Suprapubic skin (tissue), 3 donors: ENCODE results near the gene PCMTD2.
"Not testable (repeated sequence)": the region's sequence is repeated elsewhere in the genome, so short reads cannot be mapped to it uniquely, and the experiment has no call there.

Experiments
- CTCF ChIP-seq, 2 donors: fragments of 200-600 bp in 1 of 2; fragments of 450-650 bp in 1 of 2; sonication (generic) in 1 of 2; IDR thresholded peaks; one replicate each; pipeline ENCODE4 v1.5.1; 2016 to 2019; ENCODE audit warnings: antibody characterized with exemption in 2 of 2, mild to moderate bottlenecking in 1 of 2, moderate library complexity in 1 of 2
- EP300 ChIP-seq: sonication (generic); formaldehyde crosslinking; IDR thresholded peaks from one replicate; pipeline ENCODE4 v1.6.1; 2017; ENCODE audit warnings: antibody characterized with exemption

- not testable (repeated sequence) for TF ChIP-seq EP300; CTCF (IDR thresholded peaks at IDR 0.05)
Observed at GRCh38 chr20:64234921-64235565, 20.5 kb upstream of the PCMTD2 start.
